SK-N-SH (cell line): Measurements from ENCODE around the gene PRCC. TPM values are rescaled to one million over a fixed set of nuclear protein-coding genes. Genes with fewer than 3 reads are reported as not detected.

ENCODE experiments used
- CTCF ChIA-PET: fragments of 300-600, 350-600 bp; formaldehyde crosslinking; extraction: SDS; loops from one replicate; lab custom pipeline; 2021; lab: Yijun Ruan, JAX
- POLR2A ChIA-PET: fragments of 350-600 bp; sonication (Branson Sonifier 250); formaldehyde crosslinking; extraction: SDS; loops from one replicate; lab custom pipeline; 2020; ENCODE audit warnings: antibody characterized with exemption, inconsistent platforms; lab: Yijun Ruan, JAX
- DNase-seq: peaks from one replicate; pipeline ENCODE4 v3.0.0; 2012
- H2AFZ ChIP-seq: fragments of 200-600 bp; sonication (generic); 2 replicates; pipeline ENCODE4 v1.8.1; 2016; ENCODE audit warnings: antibody characterized with exemption, mild to moderate bottlenecking, low read depth
- H3F3A ChIP-seq: fragments of 200-600 bp; sonication (generic); replicated peaks from 2 replicates; pipeline ENCODE3; 2016; ENCODE audit warnings: antibody characterized with exemption, mild to moderate bottlenecking; ENCODE audit not compliant: insufficient read depth
- H3K27ac ChIP-seq, 2 experiments: fragments of 200-500 bp in 1 of 2; fragments of 200-600 bp in 1 of 2; sonication (Bioruptor generic) in 1 of 2; sonication (generic), shearing (Covaris generic) in 1 of 2; 2 replicates each; pipeline versions ENCODE4 v1.5.1 to v1.6.1; 2014 to 2016; ENCODE audit warnings: low read depth in 2 of 2, inconsistent platforms in 1 of 2, low read length in 1 of 2, mild to moderate bottlenecking in 1 of 2, mixed read lengths in 1 of 2
- H3K27me3 ChIP-seq: fragments of 200-600 bp; sonication (generic), shearing (Covaris generic); 2 replicates; pipeline ENCODE4 v1.6.1; 2016; ENCODE audit warnings: mixed run types; ENCODE audit not compliant: insufficient read depth
- H3K36me3 ChIP-seq, 2 experiments: fragments of 200-500 bp in 1 of 2; fragments of 200-600 bp in 1 of 2; sonication (Bioruptor generic) in 1 of 2; sonication (generic) in 1 of 2; replicated peaks in 1 of 2; 2 replicates each; pipeline versions ENCODE3 to v1.5.1; 2014 to 2016; ENCODE audit warnings: low read length in 1 of 2, mild to moderate bottlenecking in 1 of 2; ENCODE audit not compliant: insufficient read depth in 2 of 2, control insufficient read depth in 1 of 2
- H3K4me1 ChIP-seq, 2 experiments: fragments of 200-500 bp in 1 of 2; fragments of 200-600 bp in 1 of 2; sonication (Bioruptor generic) in 1 of 2; sonication (generic), shearing (Covaris generic) in 1 of 2; 2 replicates each; pipeline versions ENCODE4 v1.5.1 to v1.6.1; 2014 to 2016; ENCODE audit warnings: low read depth in 1 of 2, low read length in 1 of 2, mixed run types in 1 of 2; ENCODE audit not compliant: insufficient read depth in 2 of 2, control insufficient read depth in 1 of 2
- H3K4me2 ChIP-seq: fragments of 200-600 bp; sonication (generic), shearing (Covaris generic); 2 replicates; pipeline ENCODE4 v1.6.1; 2017; ENCODE audit warnings: mixed run types
- H3K4me3 ChIP-seq, 2 experiments: fragments of 200-500 bp in 1 of 2; fragments of 200-600 bp in 1 of 2; sonication (Bioruptor generic) in 1 of 2; sonication (generic), shearing (Covaris generic) in 1 of 2; 2 replicates each; pipeline versions ENCODE4 v1.5.1 to v1.8.1; 2014 to 2016; ENCODE audit warnings: low read depth in 2 of 2, inconsistent platforms in 1 of 2, low read length in 1 of 2, mild to moderate bottlenecking in 1 of 2, mixed read lengths in 1 of 2, moderate library complexity in 1 of 2
- H3K79me2 ChIP-seq: fragments of 200-600 bp; sonication (generic); 2 replicates; pipeline ENCODE4 v1.8.1; 2017; ENCODE audit warnings: mild to moderate bottlenecking; ENCODE audit not compliant: insufficient read depth
- H3K9ac ChIP-seq: fragments of 200-600 bp; sonication (generic); 2 replicates; pipeline ENCODE4 v1.6.1; 2017; ENCODE audit warnings: mixed run types
- H3K9me2 ChIP-seq: fragments of 200-600 bp; sonication (generic); 2 replicates; pipeline ENCODE4 v1.6.1; 2017; ENCODE audit warnings: mixed run types
- H3K9me3 ChIP-seq: fragments of 200-600 bp; sonication (generic); 2 replicates; pipeline ENCODE4 v1.6.1; 2017; ENCODE audit warnings: mixed run types, mild to moderate bottlenecking, moderate library complexity
- H4K20me1 ChIP-seq: fragments of 200-600 bp; sonication (generic); 2 replicates; pipeline ENCODE4 v1.6.1; 2017; ENCODE audit warnings: mild to moderate bottlenecking, mixed run types; ENCODE audit not compliant: insufficient read depth
- CHD2 ChIP-seq: fragments of 150-350 bp; IDR thresholded peaks from 2 replicates; pipeline ENCODE4 v1.6.1; 2018; ENCODE audit warnings: low read length; ENCODE audit not compliant: partially characterized antibody
- EZH2phosphoT487 ChIP-seq: fragments of 200-600 bp; sonication (generic); IDR thresholded peaks from 2 replicates; pipeline ENCODE4 v1.6.1; 2017; ENCODE audit warnings: low read depth, mixed run types, mild to moderate bottlenecking, antibody characterized with exemption, moderate library complexity, borderline replicate concordance
- IRF3 ChIP-seq: fragments of 150-350 bp; IDR thresholded peaks from 2 replicates; pipeline ENCODE4 v1.6.1; 2016; ENCODE audit warnings: mild to moderate bottlenecking, low read depth, low read length
- NFIC ChIP-seq: IDR thresholded peaks from 2 replicates; pipeline ENCODE4 v1.4.0; 2012; ENCODE audit warnings: borderline replicate concordance
- RAD21 ChIP-seq: IDR thresholded peaks from 2 replicates; pipeline ENCODE4 v1.6.1; 2012; ENCODE audit warnings: mild to moderate bottlenecking, low read length
- RXRA ChIP-seq: IDR thresholded peaks from 2 replicates; pipeline ENCODE4 v1.4.0; 2012; ENCODE audit warnings: low read depth, mild to moderate bottlenecking, borderline replicate concordance
- SIN3A ChIP-seq: IDR thresholded peaks from 2 replicates; pipeline ENCODE4 v1.6.1; 2012; ENCODE audit warnings: low read depth, mild to moderate bottlenecking, low read length, moderate library complexity, borderline replicate concordance
- TCF12 ChIP-seq: IDR thresholded peaks from 2 replicates; pipeline ENCODE4 v1.4.0; 2012
- TEAD4 ChIP-seq: IDR thresholded peaks from 2 replicates; pipeline ENCODE4 v1.4.0; 2012; ENCODE audit warnings: mild to moderate bottlenecking, borderline replicate concordance; ENCODE audit not compliant: insufficient read depth
- USF1 ChIP-seq: IDR thresholded peaks from 2 replicates; pipeline ENCODE4 v1.4.0; 2012; ENCODE audit warnings: low read depth, borderline replicate concordance
- USF2 ChIP-seq: fragments of 150-350 bp; IDR thresholded peaks from 2 replicates; pipeline ENCODE4 v1.6.1; 2017; ENCODE audit warnings: antibody characterized with exemption, low read length, low read depth, borderline replicate concordance
- ZBTB33 ChIP-seq: IDR thresholded peaks from 2 replicates; pipeline ENCODE4 v1.4.0; 2012; ENCODE audit warnings: low read depth, borderline replicate concordance
- WGBS: methylation state at CpG from one replicate; pipeline ENCODE4 v1.1.6; 2017; ENCODE audit warnings: low lambda C conversion rate; 5-methylcytosine and 5-hydroxymethylcytosine counted together
- polyA plus RNA-seq, 3 experiments: library from polyadenylated mRNA; depleted of rRNA; stranded (reverse); fragments of >200 nt; gene quantifications; 2 replicates each; pipeline ENCODE4 v1.2.3, GENCODE V29; 2012

Gene PRCC
- polyA plus RNA-seq, 1 of the 3 experiments (the other 2 are of a cell fraction) = 39.2 TPM

- WGBS = 98% methylated on average over 8 of the region's 8 CpGs
- no peak overlapping the region for H2AFZ ChIP-seq
- ChIA-PET CTCF (interaction anchor here (1.0 to 1.6 kb wide), 2 partner anchors 28 to 76 kb away, joined by 3 to 5 read pairs; no protein-coding TSS in a partner anchor), POLR2A (no interaction called here)
- H3K9me2 ChIP-seq = no peaks in the 10 kb centered on the region
- no peaks in the 10 kb centered on the region for H3K9me3 ChIP-seq
- no peaks in the 10 kb centered on the region for H3K27me3 ChIP-seq
- H3K79me2 ChIP-seq = peaks cover 41% of the 10 kb centered on the region
- H3K4me1 ChIP-seq = peaks cover 7 to 18% of the 10 kb centered on the region in 2 experiments; a peak in 3 of 4 replicates
- H3K4me2 ChIP-seq = no peak overlapping the region
- H3K27ac ChIP-seq = no peak overlapping the region
- no peak for TF ChIP-seq IRF3
- no peak for TF ChIP-seq USF2
- TF ChIP-seq USF1 = no peak
- TF ChIP-seq ZBTB33 = no peak
- TF ChIP-seq TEAD4 = no peak
- no peak for TF ChIP-seq RAD21
- no peak for TF ChIP-seq CHD2
- H3F3A ChIP-seq = peaks cover 6% of the 10 kb centered on the region
- no peak overlapping the region for H3K9ac ChIP-seq
- no peaks in the 10 kb centered on the region for H4K20me1 ChIP-seq
- DNase-seq = no peak
- H3K36me3 ChIP-seq = peaks cover 1 to 8% of the 10 kb centered on the region in 2 experiments
- H3K4me3 ChIP-seq = no peak overlapping the region
Observed at GRCh38 chr1:156754219-156754618, 13.1 kb upstream of the PRCC start.

- H3K9me2 ChIP-seq = no peaks in the 10 kb centered on the region
- DNase-seq = no peak
- H3K4me2 ChIP-seq = no peak overlapping the region
- no peaks in the 10 kb centered on the region for H3F3A ChIP-seq
- TF ChIP-seq EZH2phosphoT487 (no peak), RXRA (no peak), TCF12 (no peak), NFIC (no peak), SIN3A (no peak)
- H3K27ac ChIP-seq = no peak overlapping the region
- no peaks in the 10 kb centered on the region for H3K27me3 ChIP-seq
- ChIA-PET CTCF (interaction anchor here (1.0 to 1.6 kb wide), 3 partner anchors 8 to 172 kb away, joined by 3 to 5 read pairs (median 3); no protein-coding TSS in a partner anchor), POLR2A (interaction anchor here (1.5 kb wide), 1 partner anchor 27 kb away, joined by 4 read pairs; the partner anchor contains the start of genes ISG20L2 and METTL25B)
- no peak overlapping the region for H3K4me3 ChIP-seq
- no peak overlapping the region for H2AFZ ChIP-seq
- H3K9ac ChIP-seq = no peak overlapping the region
- peaks cover 28% of the 10 kb centered on the region for H3K79me2 ChIP-seq
- peaks cover 0 to 8% of the 10 kb centered on the region in 2 experiments for H3K36me3 ChIP-seq
- H4K20me1 ChIP-seq = no peaks in the 10 kb centered on the region
- no peaks in the 10 kb centered on the region for H3K9me3 ChIP-seq
- H3K4me1 ChIP-seq = peaks cover 0 to 12% of the 10 kb centered on the region in 2 experiments; a peak in 2 of 4 replicates
- WGBS = 90% methylated on average over 5 of the region's 5 CpGs
Observed at GRCh38 chr1:156755527-156755950, 11.8 kb upstream of the PRCC start.
